Left lung (tissue), 10 donors: Measurements from ENCODE around the gene CLNK. TPM values are rescaled to one million over a fixed set of nuclear protein-coding genes. Genes with fewer than 3 reads are reported as not detected.

ENCODE experiments used
- ATAC-seq: fragments of 200-7000 bp; cut with Tn5 transposase; one replicate; pipeline ENCODE4 v1.9.1; 2020; ENCODE audit warnings: moderate library complexity
- DNase-seq, 4 donors: peaks; one replicate each; pipeline ENCODE4 v3.0.0-alpha.2; 2013 to 2020
- H3K27ac ChIP-seq, 2 donors: fragments of 200-600 bp; sonication (generic) in 1 of 2; one replicate each; pipeline versions ENCODE4 v1.5.0 to v1.8.0; 2020 to 2021
- H3K27me3 ChIP-seq, 2 donors: fragments of 200-600 bp; sonication (generic) in 1 of 2; one replicate each; pipeline versions ENCODE4 v1.5.0 to v1.8.0; 2020 to 2021
- H3K36me3 ChIP-seq, 2 donors: fragments of 200-600 bp; sonication (generic) in 1 of 2; one replicate each; pipeline versions ENCODE4 v1.5.0 to v1.8.0; 2020 to 2021
- H3K4me1 ChIP-seq, 2 donors: fragments of 200-600 bp; one replicate each; pipeline ENCODE4 v1.8.0; 2021
- H3K4me3 ChIP-seq, 2 donors: fragments of 200-600 bp; sonication (generic) in 1 of 2; one replicate each; pipeline versions ENCODE4 v1.5.0 to v1.8.0; 2020 to 2021; ENCODE audit warnings: mild to moderate bottlenecking in 1 of 2
- H3K9me3 ChIP-seq, 2 donors: fragments of 200-600 bp; sonication (generic) in 1 of 2; one replicate each; pipeline versions ENCODE4 v1.5.0 to v1.8.0; 2020 to 2021
- CTCF ChIP-seq, 2 donors: fragments of 200-600 bp; sonication (generic) in 1 of 2; IDR thresholded peaks; one replicate each; pipeline versions ENCODE4 v1.5.0 to v1.8.0; 2021; ENCODE audit warnings: antibody characterized with exemption in 2 of 2
- intact Hi-C, 2 donors: fragments of 100-400 bp; cut with DNase I; formaldehyde crosslinking; loops; one replicate each; pipeline versions ENCODE4 v1.11.2 to v1.14.2; 2022
- polyA plus RNA-seq, 6 donors: library from polyadenylated mRNA; unstranded; fragments of 120-200 nt; gene quantifications; one replicate each; pipeline ENCODE4 v1.2.1, GENCODE V29; 2013; ENCODE audit not compliant: insufficient read length in 6 of 6
- total RNA-seq, 2 donors: library from RNA; stranded (reverse); fragmentation: NEBNext Ultra II Directional; extraction: Animal tissue kit (Norgen Biotek cat#: 25700); gene quantifications; one replicate each; pipeline ENCODE4 v1.2.1, GENCODE V29; 2021
- donor health status: DM: no; HTN: yes; CAD: no.
- donor health status: DM: no; HTN: no; CAD: no.

Gene CLNK
- total and polyA plus RNA-seq, 8 donors, result 0.13 to 0.61 (median 0.31) TPM

- H3K9me3 ChIP-seq, result no peaks in the 10 kb centered on the region
- DNase-seq (no peak), ATAC-seq (no peak)
- H3K27me3 ChIP-seq, result no peaks in the 10 kb centered on the region
- intact Hi-C loops, result no loop called here
- no peak overlapping the region for H3K27ac ChIP-seq
- no peaks in the 10 kb centered on the region for H3K4me1 ChIP-seq
- H3K4me3 ChIP-seq, result no peak overlapping the region
- no peak for TF ChIP-seq CTCF (IDR thresholded peaks at IDR 0.05)
- H3K36me3 ChIP-seq, result no peaks in the 10 kb centered on the region
These were observed 160.3 kb downstream of the CLNK start for GRCh38 chr4:10524196-10524833.

GRCh38 chr4:10521424-10521823 lies 163.1 kb downstream of the CLNK start:
- no peak for ATAC-seq
- no peak for TF ChIP-seq CTCF (IDR thresholded peaks at IDR 0.05)
- intact Hi-C loops, result no loop called here
- DNase-seq, result no peak
- no peak overlapping the region for H3K4me3 ChIP-seq
- no peaks in the 10 kb centered on the region for H3K36me3 ChIP-seq
- no peak overlapping the region for H3K27ac ChIP-seq
- no peaks in the 10 kb centered on the region for H3K27me3 ChIP-seq
- no peaks in the 10 kb centered on the region for H3K4me1 ChIP-seq
- H3K9me3 ChIP-seq, result no peaks in the 10 kb centered on the region

GRCh38 chr4:10509733-10510132 lies 174.8 kb downstream of the CLNK start:
- Histone ChIP-seq H3K4me3 (no peak overlapping the region), H3K9me3 (no peaks in the 10 kb centered on the region), H3K27ac (no peak overlapping the region), H3K4me1 (no peaks in the 10 kb centered on the region), H3K36me3 (no peaks in the 10 kb centered on the region), H3K27me3 (no peaks in the 10 kb centered on the region)
- no peak for TF ChIP-seq CTCF (IDR thresholded peaks at IDR 0.05)
- DNase-seq, result no peak
- intact Hi-C loops, result no loop called here
- no peak for ATAC-seq

DNA sequence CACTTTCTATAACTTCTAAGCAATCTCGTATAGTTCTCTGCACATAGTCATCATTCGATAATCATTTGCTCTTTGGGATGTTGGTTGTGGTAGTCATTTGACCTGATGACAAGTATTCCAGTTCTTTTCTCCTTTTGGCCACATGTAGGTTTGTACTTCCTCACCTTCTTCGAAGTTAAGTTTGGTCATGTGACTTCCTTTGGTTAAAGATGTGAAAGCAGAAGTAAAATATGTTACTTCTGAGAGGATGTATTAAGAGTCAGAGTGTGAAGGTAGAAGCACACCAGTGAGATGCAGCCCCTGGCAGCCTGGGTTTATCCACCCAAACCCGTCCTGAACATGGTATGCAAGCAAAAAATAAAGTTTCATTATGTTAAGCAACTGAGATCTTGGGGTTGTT lies 178.5 kb downstream of the CLNK start:
- TF ChIP-seq CTCF (IDR thresholded peaks at IDR 0.05), result no peak
- Histone ChIP-seq H3K27me3 (no peaks in the 10 kb centered on the region), H3K4me3 (no peak overlapping the region), H3K36me3 (no peaks in the 10 kb centered on the region), H3K4me1 (no peaks in the 10 kb centered on the region), H3K9me3 (no peaks in the 10 kb centered on the region), H3K27ac (no peak overlapping the region)
- intact Hi-C loops, result no loop called here
- DNase-seq, result no peak
- ATAC-seq, result no peak

- Histone ChIP-seq H3K36me3 (no peaks in the 10 kb centered on the region), H3K4me3 (no peak overlapping the region), H3K4me1 (no peaks in the 10 kb centered on the region), H3K27ac (no peak overlapping the region), H3K27me3 (no peaks in the 10 kb centered on the region), H3K9me3 (no peaks in the 10 kb centered on the region)
- intact Hi-C loops, result no loop called here
- ATAC-seq, result no peak
- DNase-seq, result no peak
- TF ChIP-seq CTCF (IDR thresholded peaks at IDR 0.05), result no peak
These were observed 179.9 kb downstream of the CLNK start for GRCh38 chr4:10504570-10505179.
